Stimulated activated CD8-positive, alpha-beta memory T cell treated with anti-CD3 and anti-CD28 coated beads, Interleukin-15, amount 100 ng/mL, for 1 hour (primary cell): ENCODE results near the gene CASP10.
"Not testable (repeated sequence)": the region's sequence is repeated elsewhere in the genome, so short reads cannot be mapped to it uniquely, and the experiment has no call there.

ENCODE experiments used
- DNase-seq: peaks from one replicate; pipeline ENCODE4 v3.0.0-alpha.2; 2020; ENCODE audit warnings: low read depth

CASP10 gene

GRCh38 chr2:201182650-201183364 is at the start of gene CASP10:
Gene CASP10 (plus strand): TSS chr2:201183141. CDS start chr2:201185778, 2,637 bp downstream.
- DNase-seq, result no peak

GRCh38 chr2:201135386-201135785 is 47.6 kb upstream of the CASP10 start:
- DNase-seq, result no peak

- no peak for DNase-seq
These were observed 46.0 kb upstream of the CASP10 start for GRCh38 chr2:201136889-201137321.

DNA sequence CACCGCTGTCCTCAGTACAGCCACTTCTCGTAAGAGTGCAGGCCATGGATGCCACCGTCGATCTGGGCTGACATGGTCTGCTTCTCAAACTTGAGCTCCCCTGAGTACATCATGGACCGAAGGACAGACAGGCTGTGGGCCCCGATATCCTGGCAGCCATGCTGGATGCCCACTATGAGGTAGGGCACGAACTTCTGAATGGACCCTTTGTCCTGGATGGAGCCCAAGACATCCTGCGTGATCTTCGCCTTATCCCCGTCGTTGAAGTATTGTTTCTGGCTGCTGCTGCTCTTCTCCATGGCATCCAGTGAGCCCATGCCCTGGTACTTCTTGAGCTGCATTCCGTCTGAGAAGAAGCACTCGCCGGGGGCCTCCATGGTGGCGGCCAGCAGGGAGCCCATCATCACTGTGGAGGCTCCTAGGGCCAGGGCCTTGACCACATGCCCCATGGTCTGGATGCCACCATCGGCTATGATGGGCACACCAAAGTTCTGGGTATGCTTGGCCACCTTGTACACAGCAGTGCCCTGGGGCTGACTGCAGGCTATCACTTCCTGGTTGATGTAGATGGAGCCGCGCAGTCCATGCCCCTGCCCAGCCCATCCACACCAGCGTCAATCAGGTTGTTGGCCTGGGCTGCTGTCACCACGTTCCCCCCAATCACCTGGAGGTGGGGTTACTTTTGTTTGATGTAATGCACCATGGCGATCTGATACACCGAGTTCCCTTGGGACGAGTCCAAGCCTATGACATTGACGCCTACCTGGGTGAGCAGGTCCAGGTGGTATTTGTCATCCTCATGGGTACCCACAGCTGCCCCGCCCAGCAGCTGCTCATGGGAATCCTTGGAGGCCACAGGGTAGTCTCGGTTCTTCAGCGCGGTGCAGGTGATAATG is 45.2 kb upstream of the CASP10 start:
- no peak for DNase-seq

DNA sequence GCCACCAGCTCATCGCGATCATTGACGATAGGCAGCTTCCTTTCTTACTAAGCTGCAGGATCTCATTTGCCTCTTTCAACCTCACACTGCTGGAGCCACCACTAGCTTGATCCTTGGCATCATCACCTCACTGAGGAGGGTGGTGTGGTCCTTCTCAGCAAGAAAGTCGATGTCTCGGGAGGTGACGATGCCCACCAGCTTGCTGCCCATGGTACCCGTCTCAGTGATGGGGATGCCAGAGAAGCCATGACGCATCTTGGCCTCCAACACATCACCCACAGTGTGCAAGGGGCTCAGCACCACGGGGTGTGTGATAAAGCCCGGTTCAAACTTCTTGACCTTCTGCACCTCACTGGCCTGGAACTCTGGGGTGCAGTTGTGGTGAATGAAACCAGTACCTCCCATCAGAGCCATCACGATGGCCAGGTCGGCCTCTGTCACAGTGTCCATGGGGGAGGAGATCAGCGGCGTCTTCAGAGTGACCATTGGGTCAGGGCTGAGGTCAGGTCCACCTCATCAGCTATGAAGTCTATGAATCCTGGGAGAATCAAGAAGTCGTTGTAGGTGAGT is 44.5 kb upstream of the CASP10 start:
- DNase-seq, result no peak

DNA sequence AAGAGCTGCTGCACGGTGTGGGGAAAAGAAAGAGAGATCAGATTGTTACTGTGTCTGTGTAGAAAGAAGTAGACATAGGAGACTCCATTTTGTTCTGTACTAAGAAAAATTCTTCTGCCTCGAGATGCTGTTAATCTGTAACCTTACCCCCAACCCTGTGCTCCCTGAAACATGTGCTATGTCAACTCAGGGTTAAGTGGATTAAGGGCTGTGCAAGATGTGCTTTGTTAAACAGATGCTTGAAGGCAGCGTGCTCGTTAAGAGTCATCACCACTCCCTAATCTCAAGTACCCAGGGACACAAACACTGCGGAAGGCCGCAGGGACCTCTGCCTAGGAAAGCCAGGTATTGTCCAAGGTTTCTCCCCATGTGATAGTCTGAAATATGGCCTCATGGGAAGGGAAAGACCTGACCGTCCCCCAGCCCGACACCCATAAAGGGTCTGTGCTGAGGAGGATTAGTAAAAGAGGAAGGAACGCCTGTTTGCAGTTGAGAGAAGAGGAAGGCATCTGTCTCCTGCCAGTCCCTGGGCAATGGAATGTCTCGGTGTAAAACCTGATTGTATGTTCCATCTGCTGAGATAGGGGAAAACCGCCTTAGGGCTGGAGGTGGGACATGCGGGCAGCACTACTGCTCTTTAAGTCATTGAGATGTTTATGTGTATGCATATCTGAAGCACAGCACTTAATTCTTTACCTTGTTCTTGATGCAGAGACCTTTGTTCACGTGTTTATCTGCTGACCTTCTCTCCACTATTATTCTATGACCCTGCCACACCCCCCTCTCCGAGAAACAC is 43.8 kb upstream of the CASP10 start:
- DNase-seq, result not testable (repeated sequence)

DNA sequence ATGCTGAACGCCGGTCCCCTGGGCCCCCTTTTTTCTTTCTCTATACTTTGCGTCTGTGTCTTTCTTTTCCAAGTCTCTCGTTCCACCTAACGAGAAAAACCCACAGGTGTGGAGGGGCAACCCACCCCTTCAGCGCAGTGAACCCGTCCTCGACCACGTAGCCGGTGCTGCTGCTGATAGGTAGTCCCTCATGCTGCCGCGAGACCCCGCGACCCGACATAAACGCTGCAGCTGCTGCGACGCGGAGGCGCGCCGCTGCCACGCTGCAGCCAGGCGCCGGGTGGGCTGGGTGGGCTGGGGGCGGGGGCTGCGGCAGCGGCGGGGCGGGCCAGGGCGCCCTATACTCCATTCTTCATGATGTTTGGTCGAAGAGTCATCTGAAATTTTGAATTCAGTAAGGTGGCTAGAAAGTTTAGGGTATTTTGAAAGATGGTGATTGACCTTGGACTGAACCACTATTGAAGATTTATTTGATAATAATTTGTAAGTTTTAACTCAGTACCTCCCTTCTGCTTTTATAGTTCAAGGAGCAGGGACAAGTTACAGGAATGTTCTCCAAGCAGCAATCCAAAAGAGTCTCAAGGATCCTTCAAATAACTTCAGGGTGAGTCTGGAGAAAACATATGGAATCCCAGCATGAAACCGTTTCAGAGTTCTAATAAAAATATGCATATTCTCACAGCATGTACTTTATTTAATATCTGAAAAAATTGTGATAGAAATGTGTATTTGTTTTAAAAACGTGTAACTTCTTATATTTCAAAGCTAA is 42.9 kb upstream of the CASP10 start:
- no peak for DNase-seq

DNA sequence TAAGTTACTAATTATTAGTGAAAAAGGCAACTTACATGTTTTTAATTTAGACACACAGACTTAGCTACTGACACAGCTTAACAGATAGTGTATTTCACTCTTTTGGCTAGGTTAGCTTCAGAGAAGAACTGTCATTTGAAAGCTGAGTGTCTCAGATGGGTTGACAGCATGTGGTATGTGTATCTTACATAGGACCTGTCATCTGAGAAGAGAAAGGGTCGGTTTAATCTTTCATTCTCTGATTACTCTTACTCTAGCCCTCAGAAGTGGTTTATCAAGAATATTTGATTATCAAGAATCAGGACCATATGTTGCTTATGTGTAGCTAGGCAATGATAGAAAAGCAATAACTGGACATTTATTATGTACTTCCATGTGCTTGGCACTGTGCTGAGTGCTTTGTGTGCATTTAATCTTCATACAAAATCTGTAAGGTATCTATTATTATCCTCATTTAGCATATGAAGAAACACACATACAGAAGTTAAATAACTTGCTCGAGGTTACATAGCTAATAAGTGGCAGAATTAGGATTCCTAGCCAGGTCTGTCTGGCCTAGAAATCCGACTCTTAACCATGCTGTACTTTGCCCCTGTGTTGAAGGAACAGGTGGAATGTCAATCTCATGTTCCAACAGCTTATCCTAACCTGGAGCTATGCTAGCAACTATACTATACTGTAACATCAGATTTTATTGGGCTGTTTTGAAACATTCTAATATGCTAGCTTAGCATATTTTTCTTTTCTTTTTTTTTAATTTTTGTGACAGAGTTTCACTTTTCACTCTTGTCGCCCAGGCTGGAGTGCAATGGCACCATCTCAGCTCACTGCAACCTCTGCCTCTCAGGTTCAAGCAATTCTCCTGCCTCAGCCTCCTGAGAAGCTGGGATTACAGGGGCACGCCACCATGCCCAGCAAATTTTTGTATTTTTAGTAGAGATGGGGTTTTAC is 38.6 kb upstream of the CASP10 start:
- DNase-seq, result no peak

DNA sequence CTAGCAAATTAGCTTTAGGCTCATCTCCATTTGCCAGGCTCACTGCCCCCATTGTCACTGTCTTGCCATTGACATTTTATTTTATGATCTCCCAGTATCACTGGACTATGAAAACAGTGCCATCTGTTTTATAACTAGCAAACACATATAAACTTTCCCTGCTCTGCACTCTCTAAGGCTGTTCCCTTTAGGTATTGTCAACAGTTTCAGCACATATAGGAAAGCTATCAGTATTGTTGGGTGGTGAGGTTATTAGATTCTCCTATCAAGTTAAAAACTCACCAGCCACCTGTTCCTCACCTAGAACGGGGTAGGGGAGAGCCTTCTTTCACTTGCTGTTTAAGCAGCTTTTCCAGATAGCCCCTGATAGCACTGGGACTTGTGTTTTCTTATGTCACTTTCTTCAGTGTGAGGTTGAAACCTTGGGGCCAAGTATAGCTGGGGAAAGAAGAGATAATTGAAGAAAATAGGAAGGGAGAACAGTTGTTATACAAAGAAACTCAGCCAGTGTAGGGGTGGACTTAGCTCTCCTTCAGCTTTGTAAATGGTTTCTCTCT is 34.4 kb upstream of the CASP10 start:
- DNase-seq, result no peak

- no peak for DNase-seq
These were observed 33.7 kb upstream of the CASP10 start for GRCh38 chr2:201149064-201149820.

DNA sequence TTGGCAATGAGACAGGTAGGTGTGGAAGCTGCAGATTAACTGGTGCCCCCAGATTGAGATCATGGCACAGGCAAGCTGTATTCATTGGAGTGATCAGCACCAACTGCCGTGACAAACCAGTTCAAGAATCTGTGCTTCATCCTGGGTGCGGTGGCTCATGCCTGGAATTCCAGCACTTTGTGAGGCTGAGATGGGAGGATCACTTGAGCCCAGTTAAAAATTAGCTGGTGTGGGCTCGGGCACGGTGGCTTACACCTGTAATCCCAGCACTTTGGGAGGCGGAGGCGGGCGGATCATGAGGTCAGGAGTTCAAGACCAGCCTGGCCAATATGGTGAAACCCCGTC is 33.1 kb upstream of the CASP10 start:
- not testable (repeated sequence) for DNase-seq

DNA sequence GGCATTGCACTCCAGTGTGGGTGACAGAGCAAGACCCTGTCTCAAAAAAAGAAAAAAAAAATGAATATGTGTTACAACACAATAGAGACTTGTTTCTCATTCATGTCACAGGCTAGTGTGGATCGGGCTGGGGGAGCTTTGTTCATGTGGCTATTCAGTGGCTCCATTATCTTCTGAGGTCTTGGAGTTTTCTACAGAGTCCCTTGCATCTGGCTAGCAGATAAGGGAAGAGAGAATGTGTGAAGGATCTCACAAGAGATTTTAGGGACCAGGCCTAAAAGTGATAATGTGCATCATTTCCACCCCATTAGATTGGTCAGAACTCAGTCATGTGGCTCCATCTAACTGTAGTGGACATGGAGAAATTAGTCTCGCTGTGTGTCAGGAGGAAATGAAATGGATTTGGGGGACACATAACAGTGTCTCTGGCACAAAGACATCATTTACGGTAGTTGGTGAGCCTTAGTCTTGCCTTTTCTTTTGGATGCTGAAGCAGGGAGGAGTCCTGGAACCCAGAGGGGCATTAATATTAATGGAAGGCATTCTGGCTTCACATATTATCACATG is 32.4 kb upstream of the CASP10 start:
- no peak for DNase-seq

DNA sequence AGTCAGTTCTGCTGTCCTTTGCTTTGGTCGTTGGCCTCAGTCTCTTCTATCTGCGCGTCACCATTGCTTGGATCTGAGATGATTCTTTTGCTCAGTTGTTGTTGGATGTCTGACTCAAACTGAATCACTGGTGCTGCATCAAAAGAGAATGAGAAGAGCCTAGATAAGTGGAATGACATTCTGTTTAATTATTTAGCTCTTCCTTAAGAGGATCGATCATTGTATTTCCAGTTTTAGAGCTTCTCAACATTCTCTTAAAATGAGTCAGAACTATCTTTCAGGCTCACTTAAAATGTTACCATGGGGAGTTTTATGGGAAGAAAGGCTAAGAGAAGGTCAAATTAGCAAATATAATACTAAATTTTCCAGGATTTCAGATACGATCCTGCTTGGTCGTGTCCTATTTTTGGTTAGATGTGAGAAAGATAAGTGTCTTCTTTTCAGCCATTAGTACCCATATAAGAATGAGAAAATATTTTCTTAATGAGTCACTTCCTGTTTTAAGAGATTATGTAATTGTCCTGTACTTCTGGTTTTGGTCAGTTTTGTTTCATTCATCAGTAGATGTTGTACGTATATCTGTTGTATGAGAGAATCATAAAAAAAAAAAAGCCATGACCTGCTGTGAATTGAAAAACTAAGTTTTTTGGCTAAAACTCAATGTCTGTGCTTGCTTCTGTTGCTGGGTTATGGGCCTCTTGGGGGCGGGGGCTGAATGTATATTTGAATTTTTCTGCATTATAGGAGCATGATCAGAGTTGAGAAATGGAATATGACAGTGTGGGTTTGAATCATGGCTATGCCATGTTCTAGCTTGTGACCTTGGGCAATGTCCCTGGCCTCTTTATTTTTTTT is 31.6 kb upstream of the CASP10 start:
- no peak for DNase-seq

- DNase-seq, result no peak
These were observed 30.4 kb upstream of the CASP10 start for GRCh38 chr2:201152517-201152916.

- DNase-seq, result no peak
These were observed 29.7 kb upstream of the CASP10 start for GRCh38 chr2:201152999-201153815.

DNA sequence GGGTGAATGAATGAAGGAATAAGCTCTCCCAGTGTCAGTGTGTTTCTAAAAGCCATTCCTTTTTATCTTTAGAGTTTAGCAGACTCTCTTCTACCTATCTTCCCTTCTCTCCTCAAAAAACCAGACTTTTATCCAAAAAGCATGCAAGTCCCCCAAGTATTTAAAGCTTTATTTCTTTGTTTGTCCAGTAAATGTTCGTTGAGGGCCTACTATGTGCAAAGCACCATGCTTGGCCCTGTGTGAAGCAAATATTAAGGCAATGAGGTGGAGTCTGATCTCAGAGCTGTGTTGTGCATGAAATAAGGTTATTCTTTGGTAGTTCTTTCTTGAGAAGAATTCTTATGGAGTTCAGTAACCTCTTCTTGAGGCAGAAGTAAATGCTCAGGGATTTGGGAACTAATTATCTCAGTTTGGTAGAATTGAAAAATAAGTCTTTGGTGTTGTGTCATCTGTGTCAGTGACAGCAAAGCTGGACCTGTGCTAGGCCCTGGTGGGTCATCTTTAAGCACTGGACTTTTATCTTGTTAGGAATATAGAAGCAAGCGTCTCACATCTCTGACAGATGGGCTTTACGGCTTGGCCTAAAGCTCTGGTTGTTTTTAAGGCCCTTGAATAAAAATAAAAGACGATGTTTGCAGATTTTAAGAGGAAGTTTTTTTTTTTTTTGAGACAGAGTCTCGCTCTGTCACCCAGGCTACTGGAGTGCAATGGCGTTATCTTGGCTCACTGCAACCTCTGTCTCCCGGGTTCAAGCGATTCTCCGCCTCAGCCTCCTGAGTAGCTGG is 28.1 kb upstream of the CASP10 start:
- no peak for DNase-seq
